ENCODE measurements around the gene ZFP92.

Gene ZFP92, protein sequence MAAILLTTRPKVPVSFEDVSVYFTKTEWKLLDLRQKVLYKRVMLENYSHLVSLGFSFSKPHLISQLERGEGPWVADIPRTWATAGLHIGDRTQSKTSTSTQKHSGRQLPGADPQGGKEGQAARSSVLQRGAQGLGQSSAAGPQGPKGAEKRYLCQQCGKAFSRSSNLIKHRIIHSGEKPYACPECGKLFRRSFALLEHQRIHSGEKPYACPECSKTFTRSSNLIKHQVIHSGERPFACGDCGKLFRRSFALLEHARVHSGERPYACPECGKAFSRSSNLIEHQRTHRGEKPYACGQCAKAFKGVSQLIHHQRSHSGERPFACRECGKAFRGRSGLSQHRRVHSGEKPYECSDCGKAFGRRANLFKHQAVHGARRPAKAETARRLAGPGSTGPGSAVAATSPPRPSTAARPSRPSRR

DNA sequence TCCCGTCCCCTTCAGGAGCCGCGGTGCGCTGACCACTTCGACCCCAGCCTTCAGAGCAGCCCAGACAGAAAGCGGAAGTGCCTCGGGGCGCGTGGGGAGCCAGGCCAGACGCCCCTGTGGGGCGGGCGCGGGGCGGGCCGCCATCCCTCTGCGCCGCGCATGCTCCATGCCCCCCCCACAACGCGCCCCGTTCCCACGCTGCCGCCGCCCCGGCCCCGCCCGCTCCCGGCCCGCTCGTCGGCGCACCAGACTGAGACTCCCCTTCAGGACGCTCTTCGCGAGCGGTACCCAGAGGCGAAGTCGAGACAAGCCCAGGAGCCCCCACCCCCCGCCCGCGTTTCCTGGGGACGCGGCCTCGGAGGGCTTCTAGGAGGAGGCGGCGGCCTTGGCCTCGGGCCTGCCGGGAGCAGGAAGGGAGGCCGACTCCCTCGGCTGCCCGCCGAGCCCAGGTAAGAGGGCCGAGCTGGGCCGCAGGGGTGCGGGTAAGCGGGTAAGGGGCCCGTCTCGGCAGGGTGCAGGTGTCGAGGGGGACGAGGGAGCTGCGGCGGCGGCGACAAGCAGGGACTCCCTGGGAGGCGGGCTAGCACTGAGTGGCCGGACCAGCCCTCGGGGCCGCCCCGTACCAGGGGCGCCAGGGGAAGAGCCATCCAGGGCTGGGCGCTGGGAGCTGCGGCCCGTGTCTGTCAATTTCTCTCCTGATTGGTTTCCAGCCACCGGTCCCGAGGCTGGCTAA is at the start of gene ZFP92:
TSS of gene ZFP92 (plus strand) at position 218 of the 733 bp plus-strand sequence. CDS start 6,851 bp downstream, outside the sequence.
- H3K4me3 ChIP-seq (ENCODE audit: low read depth, low read length) = peak within 1 kb of the TSS; percentile 62
- TF ChIP-seq, protein P1, sequence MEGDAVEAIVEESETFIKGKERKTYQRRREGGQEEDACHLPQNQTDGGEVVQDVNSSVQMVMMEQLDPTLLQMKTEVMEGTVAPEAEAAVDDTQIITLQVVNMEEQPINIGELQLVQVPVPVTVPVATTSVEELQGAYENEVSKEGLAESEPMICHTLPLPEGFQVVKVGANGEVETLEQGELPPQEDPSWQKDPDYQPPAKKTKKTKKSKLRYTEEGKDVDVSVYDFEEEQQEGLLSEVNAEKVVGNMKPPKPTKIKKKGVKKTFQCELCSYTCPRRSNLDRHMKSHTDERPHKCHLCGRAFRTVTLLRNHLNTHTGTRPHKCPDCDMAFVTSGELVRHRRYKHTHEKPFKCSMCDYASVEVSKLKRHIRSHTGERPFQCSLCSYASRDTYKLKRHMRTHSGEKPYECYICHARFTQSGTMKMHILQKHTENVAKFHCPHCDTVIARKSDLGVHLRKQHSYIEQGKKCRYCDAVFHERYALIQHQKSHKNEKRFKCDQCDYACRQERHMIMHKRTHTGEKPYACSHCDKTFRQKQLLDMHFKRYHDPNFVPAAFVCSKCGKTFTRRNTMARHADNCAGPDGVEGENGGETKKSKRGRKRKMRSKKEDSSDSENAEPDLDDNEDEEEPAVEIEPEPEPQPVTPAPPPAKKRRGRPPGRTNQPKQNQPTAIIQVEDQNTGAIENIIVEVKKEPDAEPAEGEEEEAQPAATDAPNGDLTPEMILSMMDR (IDR thresholded peaks at IDR 0.05; ENCODE audit: borderline replicate concordance, insufficient read depth, low read depth, low read length) = no peak

DNA sequence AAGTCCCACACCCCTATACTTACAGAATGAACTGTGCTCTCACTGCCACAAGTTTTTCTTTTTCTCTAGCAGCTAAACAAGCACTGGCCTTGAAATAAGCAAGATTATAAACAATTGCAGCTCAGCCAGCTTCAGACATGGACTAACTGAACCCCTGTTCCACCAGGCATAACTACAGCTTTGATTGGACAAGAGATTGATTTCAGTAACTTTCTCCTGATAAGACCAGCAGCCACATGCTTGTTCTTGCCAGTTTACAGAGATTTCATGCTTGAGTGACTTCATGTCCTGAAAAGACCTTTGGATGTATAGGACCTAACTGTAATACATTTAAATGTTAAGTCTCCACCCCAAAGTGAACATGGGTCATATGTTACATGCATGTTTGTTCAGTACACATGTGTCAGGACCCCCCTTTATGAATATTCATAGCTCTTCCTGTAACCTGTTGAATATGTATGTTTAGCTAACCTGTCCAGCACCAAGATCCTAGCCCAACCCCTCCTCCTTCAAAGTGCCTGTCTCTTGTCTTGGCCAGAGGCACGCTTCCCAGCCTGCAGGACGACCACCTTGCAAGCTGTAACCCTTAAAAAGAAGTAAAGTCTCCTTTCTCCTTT is 49.4 kb upstream of the ZFP92 start:
- TF ChIP-seq, protein P1 (IDR thresholded peaks at IDR 0.05; ENCODE audit: borderline replicate concordance, insufficient read depth, low read depth, low read length) = no peak

DNA sequence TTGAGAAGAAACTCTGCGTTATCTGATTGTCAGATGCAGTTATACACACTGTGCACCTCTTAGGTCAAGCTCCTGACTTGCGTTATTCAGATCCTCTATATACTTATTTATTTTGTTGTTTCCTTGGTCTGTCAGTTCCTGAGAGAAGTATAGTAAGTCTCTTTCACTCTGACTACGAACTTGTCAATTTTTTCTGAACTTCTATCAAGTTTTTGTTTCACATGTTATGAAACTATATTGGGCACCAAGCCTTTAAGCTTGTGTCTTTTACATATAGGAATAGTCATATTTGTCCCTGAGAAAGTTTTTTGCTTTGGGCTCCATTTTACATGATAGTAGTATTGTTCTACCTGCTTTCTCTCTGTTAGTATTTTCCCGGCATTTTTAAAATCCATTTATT is 45.6 kb upstream of the ZFP92 start:
- no peak overlapping the region for H3K4me3 ChIP-seq (ENCODE audit: low read depth, low read length)

More for the DNA sequence above, 49.4 kb upstream of the ZFP92 start:
- H3K4me3 ChIP-seq (ENCODE audit: low read depth, low read length) = no peak overlapping the region

GRCh38 chrX:153366119-153366518 is 45.2 kb upstream of the ZFP92 start:
- TF ChIP-seq, protein P1 (IDR thresholded peaks at IDR 0.05; ENCODE audit: borderline replicate concordance, insufficient read depth, low read depth, low read length) = no peak
- H3K4me3 ChIP-seq (ENCODE audit: low read depth, low read length) = no peak overlapping the region

More for the DNA sequence above, 45.6 kb upstream of the ZFP92 start:
- TF ChIP-seq, protein P1 (IDR thresholded peaks at IDR 0.05; ENCODE audit: borderline replicate concordance, insufficient read depth, low read depth, low read length) = no peak

- no peak overlapping the region for H3K4me3 ChIP-seq (ENCODE audit: low read depth, low read length)
- TF ChIP-seq, protein P1 (IDR thresholded peaks at IDR 0.05; ENCODE audit: borderline replicate concordance, insufficient read depth, low read depth, low read length) = no peak
Observed at GRCh38 chrX:153366878-153367538, 44.3 kb upstream of the ZFP92 start.

- TF ChIP-seq, protein P1 (IDR thresholded peaks at IDR 0.05; ENCODE audit: borderline replicate concordance, insufficient read depth, low read depth, low read length) = no peak
- no peak overlapping the region for H3K4me3 ChIP-seq (ENCODE audit: low read depth, low read length)
Observed at GRCh38 chrX:153370293-153371055, 40.8 kb upstream of the ZFP92 start.
